A673 (cell line): ENCODE measurements around the gene MROH2A. TPM values are rescaled to one million over a fixed set of nuclear protein-coding genes. Genes with fewer than 3 reads are reported as not detected.

ENCODE experiments used
- BruUV-seq: library from RNA; stranded (reverse); fragments of 400-500 nt; replicated peaks from 2 replicates; lab custom pipeline; 2021; lab: Mats Ljungman, UMichigan
- CTCF ChIA-PET: fragments of 300-600 bp; sonication (Branson Sonifier 250); formaldehyde crosslinking; loops from one replicate; lab custom pipeline; 2022; ENCODE audit warnings: antibody characterized with exemption; lab: Charles Lee
- POLR2A ChIA-PET: fragments of 300-600 bp; sonication (Branson Sonifier 250); formaldehyde crosslinking; loops from one replicate; lab custom pipeline; 2022; ENCODE audit warnings: antibody characterized with exemption; ENCODE audit not compliant: low non-redundant PET; lab: Charles Lee
- DNase-seq: peaks from one replicate; pipeline ENCODE4 v3.0.0-alpha.2; 2015; ENCODE audit warnings: low spot score
- H3K27ac ChIP-seq: fragments of 200-600 bp; sonication (generic); 2 replicates; pipeline ENCODE4 v1.5.1; 2016; ENCODE audit warnings: mixed run types, low read depth, mild to moderate bottlenecking, mixed read lengths, antibody characterized with exemption, low read length; ENCODE audit not compliant: poor library complexity, severe bottlenecking
- H3K27me3 ChIP-seq: fragments of 200-600 bp; sonication (generic); replicated peaks from 2 replicates; pipeline ENCODE4 v1.6.1; 2017; ENCODE audit warnings: mixed run types, low read depth, mild to moderate bottlenecking, mixed read lengths, antibody characterized with exemption, low read length; ENCODE audit not compliant: insufficient read depth, poor library complexity
- H3K36me3 ChIP-seq: fragments of 200-600 bp; sonication (generic); 2 replicates; pipeline ENCODE4 v1.6.1; 2016; ENCODE audit warnings: mixed run types, mild to moderate bottlenecking, mixed read lengths, antibody characterized with exemption, low read length; ENCODE audit not compliant: insufficient read depth, poor library complexity, severe bottlenecking
- H3K4me1 ChIP-seq: fragments of 200-600 bp; sonication (generic); 2 replicates; pipeline ENCODE4 v1.6.1; 2017; ENCODE audit warnings: mixed run types, mild to moderate bottlenecking, mixed read lengths, antibody characterized with exemption, low read length; ENCODE audit not compliant: insufficient read depth, poor library complexity, severe bottlenecking
- H3K4me3 ChIP-seq: fragments of 200-600 bp; sonication (generic); 2 replicates; pipeline ENCODE4 v1.5.1; 2016; ENCODE audit warnings: low read depth, mixed run types, mild to moderate bottlenecking, mixed read lengths, low read length; ENCODE audit not compliant: poor library complexity, severe bottlenecking
- H3K9me3 ChIP-seq: fragments of 200-600 bp; sonication (generic); 2 replicates; pipeline ENCODE4 v1.6.1; 2016; ENCODE audit warnings: mixed run types, low read depth, mild to moderate bottlenecking, mixed read lengths, antibody characterized with exemption, low read length; ENCODE audit not compliant: poor library complexity, severe bottlenecking
- CTCF ChIP-seq: fragments of 300-800, 200-600 bp; sonication (generic); conservative IDR thresholded peaks from 2 replicates; pipeline ENCODE4 v1.5.1; 2017; ENCODE audit warnings: low read depth, mild to moderate bottlenecking, antibody characterized with exemption, low read length, moderate library complexity, mixed read lengths
- EZH2 ChIP-seq: fragments of 200-600 bp; sonication (generic); IDR thresholded peaks from 2 replicates; pipeline ENCODE4 v1.6.1; 2017; ENCODE audit warnings: borderline replicate concordance, low read depth, mild to moderate bottlenecking, mixed read lengths, antibody characterized with exemption, low read length; ENCODE audit not compliant: poor library complexity, severe bottlenecking
- intact Hi-C: fragments of 100-400 bp; cut with micrococcal nuclease; formaldehyde crosslinking; loops from one replicate; pipeline ENCODE4 v1.10.0; 2022; ENCODE audit not compliant: unreplicated experiment
- total RNA-seq: library from RNA; stranded (reverse); gene quantifications from 2 replicates; pipeline ENCODE4 v1.2.3, GENCODE V29; 2021

The MROH2A gene
- total RNA-seq, 1 experiment from 2014 or later = 1.3 TPM

DNA sequence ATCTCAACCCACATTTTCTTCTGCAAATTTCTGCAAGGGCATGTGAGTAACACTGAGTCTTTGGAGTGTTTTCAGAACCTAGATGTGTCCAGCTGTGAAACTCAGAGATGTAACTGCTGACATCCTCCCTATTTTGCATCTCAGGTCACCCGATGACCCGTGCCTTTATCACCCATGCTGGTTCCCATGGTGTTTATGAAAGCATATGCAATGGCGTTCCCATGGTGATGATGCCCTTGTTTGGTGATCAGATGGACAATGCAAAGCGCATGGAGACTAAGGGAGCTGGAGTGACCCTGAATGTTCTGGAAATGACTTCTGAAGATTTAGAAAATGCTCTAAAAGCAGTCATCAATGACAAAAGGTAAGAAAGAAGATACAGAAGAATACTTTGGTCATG is 10.1 kb upstream of the MROH2A start:
- no peaks in the 10 kb centered on the region for H3K36me3 ChIP-seq
- no peak overlapping the region for H3K27ac ChIP-seq
- no peaks in the 10 kb centered on the region for H3K9me3 ChIP-seq
- no peak overlapping the region for H3K4me3 ChIP-seq
- no TSS peak for BruUV-seq
- DNase-seq = no peak
- TF ChIP-seq EZH2 (no peak), CTCF (no peak)
- POLR2A ChIA-PET = no interaction called here
- CTCF ChIA-PET = no interaction called here
- no peaks in the 10 kb centered on the region for H3K4me1 ChIP-seq
- no peaks in the 10 kb centered on the region for H3K27me3 ChIP-seq
- intact Hi-C loops = no loop called here

DNA sequence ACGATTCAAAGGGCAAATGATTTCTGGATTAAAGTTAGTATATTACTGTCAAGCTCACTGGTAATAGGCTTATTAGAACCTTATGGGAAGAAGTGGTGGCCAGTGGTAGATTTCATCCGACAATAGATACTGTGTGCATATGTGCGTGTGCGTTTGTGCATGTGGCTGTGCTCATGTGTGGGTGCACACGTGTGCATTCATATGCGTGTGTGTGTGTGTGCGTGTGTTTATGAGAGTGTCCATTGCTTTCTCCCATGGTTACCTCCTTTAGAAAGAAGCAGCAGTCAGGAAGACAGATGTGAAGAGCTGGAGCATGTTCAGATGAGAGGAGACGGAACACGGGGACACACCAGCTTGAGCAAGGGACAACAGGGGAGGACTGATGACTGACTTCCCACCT is 8.9 kb upstream of the MROH2A start:
- no peak for TF ChIP-seq EZH2
- no peak for TF ChIP-seq CTCF
- Histone ChIP-seq H3K9me3 (no peaks in the 10 kb centered on the region), H3K36me3 (no peaks in the 10 kb centered on the region), H3K27me3 (no peaks in the 10 kb centered on the region), H3K4me3 (no peak overlapping the region), H3K27ac (no peak overlapping the region), H3K4me1 (no peaks in the 10 kb centered on the region)
- POLR2A ChIA-PET = no interaction called here
- no peak for DNase-seq
- CTCF ChIA-PET = no interaction called here
- intact Hi-C loops = no loop called here
- no TSS peak for BruUV-seq

DNA sequence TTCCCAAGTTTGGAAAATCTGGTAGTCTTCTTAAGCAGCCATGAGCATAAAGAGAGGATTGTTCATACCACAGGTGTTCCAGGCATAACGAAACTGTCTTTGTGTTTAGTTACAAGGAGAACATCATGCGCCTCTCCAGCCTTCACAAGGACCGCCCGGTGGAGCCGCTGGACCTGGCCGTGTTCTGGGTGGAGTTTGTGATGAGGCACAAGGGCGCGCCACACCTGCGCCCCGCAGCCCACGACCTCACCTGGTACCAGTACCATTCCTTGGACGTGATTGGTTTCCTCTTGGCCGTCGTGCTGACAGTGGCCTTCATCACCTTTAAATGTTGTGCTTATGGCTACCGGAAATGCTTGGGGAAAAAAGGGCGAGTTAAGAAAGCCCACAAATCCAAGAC is 6.0 kb upstream of the MROH2A start:
- intact Hi-C loops = no loop called here
- TF ChIP-seq CTCF = no peak
- no peak for TF ChIP-seq EZH2
- no peak for DNase-seq
- no TSS peak for BruUV-seq
- Histone ChIP-seq H3K4me1 (no peaks in the 10 kb centered on the region), H3K9me3 (no peaks in the 10 kb centered on the region), H3K27ac (no peak overlapping the region), H3K4me3 (no peak overlapping the region), H3K27me3 (no peaks in the 10 kb centered on the region), H3K36me3 (no peaks in the 10 kb centered on the region)
- CTCF ChIA-PET = no interaction called here
- POLR2A ChIA-PET = no interaction called here
